Tibial nerve (tissue), 3 donors: ENCODE data around the gene MAP1B.

Experiments used
- POLR2A ChIP-seq, 2 donors: fragments of 450-650 bp; IDR thresholded peaks; one replicate each; pipeline ENCODE4 v1.6.1; 2017; ENCODE audit warnings: antibody characterized with exemption in 2 of 2, mild to moderate bottlenecking in 2 of 2, moderate library complexity in 2 of 2
- TF ChIP-seq, protein P1 (sequence below), 5 experiments: fragments of 200-600 bp in 3 of 5; fragments of 450-650 bp in 2 of 5; sonication (generic) in 3 of 5; IDR thresholded peaks; one replicate each; pipeline ENCODE4 v1.5.1; 2016 to 2019; ENCODE audit warnings: antibody characterized with exemption in 5 of 5, mild to moderate bottlenecking in 3 of 5, moderate library complexity in 2 of 5

DNA sequence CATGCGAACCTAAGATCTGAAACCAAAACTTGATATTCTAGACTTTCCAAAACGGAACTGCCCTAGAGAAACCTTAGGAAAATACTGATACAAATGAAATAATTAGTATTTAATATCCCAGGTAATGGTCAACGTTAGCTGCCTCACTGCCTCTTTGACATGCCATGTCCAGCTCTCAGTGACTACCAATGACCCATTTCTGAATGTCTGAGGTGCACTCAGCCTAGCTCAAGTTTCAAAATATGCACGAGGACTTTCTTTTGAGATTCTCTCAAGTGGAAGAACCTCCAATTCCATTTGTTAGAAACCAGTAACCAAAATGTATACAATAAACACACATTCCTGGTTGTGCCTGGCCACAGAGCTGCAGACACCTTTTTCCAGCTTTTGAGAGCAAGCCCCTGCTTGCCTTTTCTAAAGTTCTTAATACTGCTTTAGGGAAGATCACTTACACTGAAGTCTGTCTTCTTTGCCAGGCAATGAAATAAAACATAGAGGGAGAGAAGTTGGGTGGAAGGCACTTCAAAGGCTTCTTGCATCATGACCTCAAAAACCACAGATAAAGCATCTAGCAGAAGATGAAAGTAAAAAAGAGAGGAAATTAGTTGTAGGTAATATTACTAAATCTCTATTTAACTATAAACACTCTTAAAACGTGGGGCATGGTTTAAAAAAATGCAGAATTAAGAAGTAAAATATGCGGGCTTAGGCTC is 124.9 kb downstream of the MAP1B start:
- TF ChIP-seq, protein P1, sequence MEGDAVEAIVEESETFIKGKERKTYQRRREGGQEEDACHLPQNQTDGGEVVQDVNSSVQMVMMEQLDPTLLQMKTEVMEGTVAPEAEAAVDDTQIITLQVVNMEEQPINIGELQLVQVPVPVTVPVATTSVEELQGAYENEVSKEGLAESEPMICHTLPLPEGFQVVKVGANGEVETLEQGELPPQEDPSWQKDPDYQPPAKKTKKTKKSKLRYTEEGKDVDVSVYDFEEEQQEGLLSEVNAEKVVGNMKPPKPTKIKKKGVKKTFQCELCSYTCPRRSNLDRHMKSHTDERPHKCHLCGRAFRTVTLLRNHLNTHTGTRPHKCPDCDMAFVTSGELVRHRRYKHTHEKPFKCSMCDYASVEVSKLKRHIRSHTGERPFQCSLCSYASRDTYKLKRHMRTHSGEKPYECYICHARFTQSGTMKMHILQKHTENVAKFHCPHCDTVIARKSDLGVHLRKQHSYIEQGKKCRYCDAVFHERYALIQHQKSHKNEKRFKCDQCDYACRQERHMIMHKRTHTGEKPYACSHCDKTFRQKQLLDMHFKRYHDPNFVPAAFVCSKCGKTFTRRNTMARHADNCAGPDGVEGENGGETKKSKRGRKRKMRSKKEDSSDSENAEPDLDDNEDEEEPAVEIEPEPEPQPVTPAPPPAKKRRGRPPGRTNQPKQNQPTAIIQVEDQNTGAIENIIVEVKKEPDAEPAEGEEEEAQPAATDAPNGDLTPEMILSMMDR (IDR thresholded peaks at IDR 0.05) = no peak
- TF ChIP-seq POLR2A (IDR thresholded peaks at IDR 0.05) = no peak
